OCI-M2 (cell line): Measurements from ENCODE around the gene SYCP2.
A peak's percentile ranks its signal among the peaks of the same experiment; 100 is the strongest.
"Not testable (repeated sequence)": the region's sequence is repeated elsewhere in the genome, so short reads cannot be mapped to it uniquely, and the experiment has no call there.

Source experiments
- DNase-seq: peaks from one replicate; lab custom pipeline; 2025; ENCODE audit not compliant: unreplicated experiment; lab: John Stamatoyannopoulos, UW

Gene SYCP2, protein sequence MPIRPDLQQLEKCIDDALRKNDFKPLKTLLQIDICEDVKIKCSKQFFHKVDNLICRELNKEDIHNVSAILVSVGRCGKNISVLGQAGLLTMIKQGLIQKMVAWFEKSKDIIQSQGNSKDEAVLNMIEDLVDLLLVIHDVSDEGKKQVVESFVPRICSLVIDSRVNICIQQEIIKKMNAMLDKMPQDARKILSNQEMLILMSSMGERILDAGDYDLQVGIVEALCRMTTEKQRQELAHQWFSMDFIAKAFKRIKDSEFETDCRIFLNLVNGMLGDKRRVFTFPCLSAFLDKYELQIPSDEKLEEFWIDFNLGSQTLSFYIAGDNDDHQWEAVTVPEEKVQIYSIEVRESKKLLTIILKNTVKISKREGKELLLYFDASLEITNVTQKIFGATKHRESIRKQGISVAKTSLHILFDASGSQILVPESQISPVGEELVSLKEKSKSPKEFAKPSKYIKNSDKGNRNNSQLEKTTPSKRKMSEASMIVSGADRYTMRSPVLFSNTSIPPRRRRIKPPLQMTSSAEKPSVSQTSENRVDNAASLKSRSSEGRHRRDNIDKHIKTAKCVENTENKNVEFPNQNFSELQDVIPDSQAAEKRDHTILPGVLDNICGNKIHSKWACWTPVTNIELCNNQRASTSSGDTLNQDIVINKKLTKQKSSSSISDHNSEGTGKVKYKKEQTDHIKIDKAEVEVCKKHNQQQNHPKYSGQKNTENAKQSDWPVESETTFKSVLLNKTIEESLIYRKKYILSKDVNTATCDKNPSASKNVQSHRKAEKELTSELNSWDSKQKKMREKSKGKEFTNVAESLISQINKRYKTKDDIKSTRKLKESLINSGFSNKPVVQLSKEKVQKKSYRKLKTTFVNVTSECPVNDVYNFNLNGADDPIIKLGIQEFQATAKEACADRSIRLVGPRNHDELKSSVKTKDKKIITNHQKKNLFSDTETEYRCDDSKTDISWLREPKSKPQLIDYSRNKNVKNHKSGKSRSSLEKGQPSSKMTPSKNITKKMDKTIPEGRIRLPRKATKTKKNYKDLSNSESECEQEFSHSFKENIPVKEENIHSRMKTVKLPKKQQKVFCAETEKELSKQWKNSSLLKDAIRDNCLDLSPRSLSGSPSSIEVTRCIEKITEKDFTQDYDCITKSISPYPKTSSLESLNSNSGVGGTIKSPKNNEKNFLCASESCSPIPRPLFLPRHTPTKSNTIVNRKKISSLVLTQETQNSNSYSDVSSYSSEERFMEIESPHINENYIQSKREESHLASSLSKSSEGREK (N-terminal part only)

DNA sequence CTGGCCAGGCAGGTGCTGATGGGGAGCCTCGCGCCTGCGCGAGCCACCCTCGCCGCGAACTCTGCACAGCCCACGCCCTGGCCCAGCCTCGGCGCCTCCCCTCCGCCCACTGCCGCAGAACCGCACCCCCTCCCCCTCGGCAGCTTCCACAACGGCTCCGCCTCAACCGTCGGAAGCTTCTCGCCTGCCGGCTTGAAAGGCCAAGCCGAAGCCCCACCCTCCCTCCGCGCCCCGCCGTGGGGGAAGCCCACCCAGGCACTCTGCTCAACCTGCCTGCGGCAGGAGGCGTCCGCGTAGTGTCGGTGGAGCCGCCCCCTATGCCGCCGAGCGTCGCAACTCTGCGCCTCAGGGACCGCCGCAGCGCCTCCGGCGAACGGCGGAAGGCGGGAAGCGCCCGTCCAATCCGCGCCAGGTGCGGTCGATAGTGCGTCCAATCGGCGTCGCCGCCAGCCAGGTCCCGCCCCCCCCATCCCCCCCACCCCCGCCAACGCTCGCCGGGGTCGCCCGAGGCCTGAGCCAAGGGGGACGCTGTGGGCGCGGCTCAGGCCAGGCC lies at the start of gene SYCP2:
Gene SYCP2 (minus strand): TSS at position 342 of the 553 bp plus-strand sequence. CDS start 11,224 bp downstream, outside the sequence.
- DNase-seq: peak; percentile 81

DNA sequence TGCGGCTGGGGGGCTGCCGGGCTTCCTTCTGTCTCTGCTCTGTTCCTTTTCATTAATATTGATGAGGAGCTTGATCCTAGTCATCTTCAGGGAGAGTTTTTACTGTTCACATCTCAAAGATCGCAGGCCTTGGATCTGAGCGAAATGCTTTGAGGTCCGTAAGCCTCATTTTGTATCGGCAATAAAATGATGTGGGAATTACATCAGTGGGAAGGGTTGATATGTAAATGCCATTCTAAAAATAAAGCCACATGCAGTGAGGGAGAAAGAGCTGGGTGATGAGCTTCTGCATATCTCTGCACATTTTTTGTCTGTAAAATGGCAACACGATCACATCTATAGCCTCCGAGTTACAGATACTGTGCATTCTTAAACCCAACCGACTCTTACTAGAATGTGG lies 49.6 kb upstream of the SYCP2 start:
- no peak for DNase-seq

DNA sequence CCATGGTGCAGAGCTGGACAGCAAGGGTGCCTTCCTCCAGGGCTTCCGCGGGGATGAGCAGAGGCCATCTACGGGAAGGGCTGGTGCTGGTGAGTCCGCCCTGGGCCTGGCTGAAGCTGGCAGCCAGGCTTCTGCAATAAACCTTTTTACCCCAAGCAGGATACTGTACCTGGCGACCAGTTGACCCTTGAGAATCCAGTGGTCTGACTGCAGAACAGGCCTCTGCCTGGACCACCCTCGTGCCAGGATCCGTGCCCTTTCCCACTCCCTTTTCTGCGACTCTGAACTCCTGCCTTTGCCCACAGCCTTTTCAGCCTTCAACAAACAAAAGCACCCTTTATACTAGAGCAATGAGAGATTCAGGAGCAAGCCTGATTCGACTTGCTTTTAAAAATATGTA lies 43.6 kb upstream of the SYCP2 start:
- no peak for DNase-seq

DNA sequence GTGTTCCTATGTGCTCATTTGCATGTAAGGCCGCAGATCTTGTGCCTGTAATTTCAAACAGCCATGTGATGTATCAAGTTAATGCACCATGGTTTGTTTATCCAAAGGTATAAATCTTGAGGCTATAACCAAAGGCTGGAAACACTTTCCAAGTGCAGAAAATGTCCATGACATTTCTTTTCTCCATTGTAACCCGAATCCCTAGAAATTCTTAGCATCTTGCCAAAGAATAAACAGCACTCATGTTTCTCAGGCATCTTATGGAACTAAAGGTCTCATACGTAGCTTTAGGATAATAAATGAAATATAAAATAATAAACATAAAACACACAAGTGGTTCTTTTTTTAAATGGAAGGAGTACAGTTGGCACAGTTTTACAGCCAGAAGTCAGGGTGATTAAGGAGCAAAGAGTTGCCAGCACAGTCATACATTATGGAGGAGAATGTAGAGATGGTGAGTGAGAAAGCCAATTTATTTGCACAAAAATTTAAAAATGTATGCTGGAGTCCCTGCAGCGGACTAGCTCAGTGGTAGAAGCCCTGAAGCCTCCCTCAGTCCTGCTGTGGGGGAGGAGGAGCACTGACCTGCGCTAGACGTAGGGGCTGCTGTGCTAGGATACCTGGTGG lies 42.8 kb upstream of the SYCP2 start:
- DNase-seq: no peak

DNA sequence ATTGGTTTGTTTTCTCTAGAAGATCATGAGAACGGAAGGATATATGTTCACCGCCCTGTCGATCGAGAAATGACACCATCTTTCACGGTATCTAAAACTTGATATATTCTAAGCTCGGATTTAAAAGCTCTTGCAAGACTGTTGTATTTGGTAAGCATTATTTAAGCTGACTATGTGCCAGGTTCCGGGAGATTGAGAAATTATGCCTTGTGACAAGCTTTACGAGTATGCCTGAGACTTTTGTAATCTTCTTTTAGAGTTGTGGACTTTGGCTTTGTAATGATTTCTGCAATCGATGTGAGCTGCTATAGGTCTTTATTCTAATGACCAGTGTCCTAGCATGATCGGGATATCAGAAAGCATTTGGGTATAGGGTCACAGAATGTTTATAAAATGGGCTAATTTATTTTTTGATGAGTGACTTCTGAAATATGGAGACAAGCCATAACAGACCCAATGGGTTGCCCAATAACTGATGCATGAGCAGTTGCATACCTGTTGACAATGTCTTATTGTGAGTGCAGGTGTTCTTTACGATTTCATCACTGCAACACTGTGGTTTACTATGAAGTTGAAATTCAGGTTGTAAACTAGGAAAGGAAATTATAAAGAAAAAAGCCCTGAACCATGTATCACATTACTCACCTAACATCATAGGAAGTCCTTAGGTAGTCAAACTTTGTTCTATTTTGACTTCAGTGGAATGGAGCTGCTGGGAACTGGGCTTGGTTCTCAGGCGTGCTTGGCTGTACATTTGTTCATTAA lies 38.8 kb upstream of the SYCP2 start:
- no peak for DNase-seq

DNA sequence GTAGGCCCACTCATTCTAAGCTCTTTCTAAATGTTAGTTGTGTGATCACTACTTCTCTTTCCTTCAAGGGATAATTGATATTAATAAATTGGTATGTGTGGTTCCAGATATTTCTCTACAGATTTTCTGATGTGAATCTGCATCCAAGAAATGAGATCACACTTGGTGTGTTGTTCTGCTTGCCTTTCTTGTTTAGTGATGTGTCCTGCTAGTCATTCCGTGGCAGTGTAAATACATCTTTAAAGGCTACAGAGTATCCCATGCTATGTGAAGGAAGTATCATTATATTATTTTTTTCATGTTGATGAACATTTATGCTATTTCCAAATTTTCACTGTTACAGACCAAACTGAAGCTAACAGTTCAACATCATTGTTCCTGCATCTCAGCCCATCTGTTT lies 38.0 kb upstream of the SYCP2 start:
- no peak for DNase-seq

DNA sequence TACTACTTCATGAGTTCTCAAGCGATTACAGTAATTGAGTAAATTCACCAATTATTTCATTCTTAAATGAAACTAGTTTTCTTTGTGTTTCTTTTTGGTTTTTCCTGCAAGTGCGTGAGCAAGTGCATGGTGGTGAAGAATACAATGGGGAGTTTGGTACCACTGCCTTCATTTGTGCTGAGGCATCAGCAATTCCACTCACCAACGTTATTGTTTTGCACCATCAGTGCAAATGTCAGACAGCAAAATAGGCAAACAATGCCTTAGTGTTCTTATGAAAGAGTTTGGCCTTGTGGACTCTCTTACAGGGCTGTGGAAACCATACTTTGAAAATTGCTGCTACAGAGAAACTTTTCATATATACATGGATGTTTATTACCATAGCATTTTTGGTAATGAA lies 33.0 kb upstream of the SYCP2 start:
- no peak for DNase-seq

DNA sequence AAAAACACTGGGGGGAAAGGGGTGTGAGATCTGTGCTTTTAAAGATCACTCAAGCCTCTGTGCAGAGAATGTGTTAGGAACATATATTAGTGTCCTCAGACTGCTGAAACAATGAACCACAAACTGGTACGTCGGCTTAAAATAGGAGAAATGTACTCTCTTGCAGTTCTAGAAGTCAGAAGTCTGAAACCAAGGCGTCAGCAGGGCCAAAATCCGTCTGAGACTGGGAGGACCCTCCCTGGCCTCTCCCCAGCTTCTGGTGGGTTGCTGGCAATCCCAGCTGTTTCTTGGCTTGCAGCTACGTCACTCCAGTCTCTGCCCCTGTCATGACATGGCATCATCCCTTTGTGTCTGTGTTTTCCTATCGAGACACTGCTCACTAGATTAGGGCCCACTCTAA lies 28.7 kb upstream of the SYCP2 start:
- DNase-seq: no peak

DNA sequence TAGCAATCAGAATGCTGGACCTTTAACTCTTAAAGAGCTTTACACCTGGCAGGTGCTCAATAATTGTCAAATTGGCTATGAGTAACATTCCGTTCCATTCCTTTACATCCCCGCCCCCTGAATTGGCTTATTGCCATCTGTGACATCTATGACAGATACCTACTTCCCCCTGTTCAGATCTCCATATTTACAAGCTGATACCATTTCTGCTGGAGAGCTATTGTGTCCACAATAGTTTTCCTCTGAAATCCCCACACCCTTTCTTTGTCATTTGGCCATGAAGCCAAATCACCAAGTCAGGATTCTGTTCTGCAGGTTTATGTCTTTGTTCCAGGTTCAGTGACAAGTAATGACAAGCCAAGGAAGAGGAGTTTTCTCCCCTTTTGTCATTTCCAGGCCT lies 28.0 kb upstream of the SYCP2 start:
- DNase-seq: no peak

DNA sequence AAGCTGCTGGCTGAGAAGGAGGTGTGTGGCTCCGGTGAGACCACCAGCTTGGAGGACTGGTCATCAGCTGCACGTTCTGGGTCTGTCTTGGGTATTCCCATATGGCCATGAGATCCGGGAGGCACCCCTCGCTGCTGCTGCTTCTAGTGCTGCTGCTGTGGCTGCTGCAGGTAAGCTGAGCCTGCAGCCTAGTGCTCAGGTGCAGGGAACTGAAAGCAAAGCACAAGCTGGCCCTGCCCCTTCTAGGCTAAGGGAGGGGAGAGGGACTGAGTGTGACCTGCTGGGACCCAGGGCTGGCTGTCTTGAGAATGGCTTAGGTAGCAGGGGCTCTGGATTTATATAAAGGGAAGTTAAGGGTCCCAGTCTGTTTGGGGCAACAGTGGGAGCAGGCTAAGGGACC lies 25.2 kb upstream of the SYCP2 start:
- DNase-seq: no peak

DNA sequence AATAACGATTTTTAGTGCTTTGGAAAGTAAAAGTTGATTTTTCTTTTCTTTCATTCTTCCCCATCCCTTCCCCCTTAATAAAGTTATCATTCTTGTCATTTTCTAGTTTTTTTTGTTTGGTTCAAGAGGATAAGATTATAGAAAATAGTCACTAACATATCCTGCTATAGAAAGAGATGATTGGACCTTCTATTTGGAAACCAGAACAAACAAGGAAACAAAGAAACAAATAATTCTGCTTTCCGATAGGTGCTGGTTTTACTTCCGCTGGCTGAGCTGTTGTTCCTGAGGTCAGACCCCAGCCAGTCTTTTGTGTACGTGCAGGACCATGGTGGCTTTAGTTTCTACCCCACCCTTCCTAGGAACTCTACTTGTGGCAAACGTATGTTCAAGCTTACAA lies 24.7 kb upstream of the SYCP2 start, which contains the start of gene CDH26:
Gene CDH26 (plus strand): TSS at position 301 of the 400 bp plus-strand sequence. CDS start 304 bp downstream, outside the sequence.
- no peak for DNase-seq

DNA sequence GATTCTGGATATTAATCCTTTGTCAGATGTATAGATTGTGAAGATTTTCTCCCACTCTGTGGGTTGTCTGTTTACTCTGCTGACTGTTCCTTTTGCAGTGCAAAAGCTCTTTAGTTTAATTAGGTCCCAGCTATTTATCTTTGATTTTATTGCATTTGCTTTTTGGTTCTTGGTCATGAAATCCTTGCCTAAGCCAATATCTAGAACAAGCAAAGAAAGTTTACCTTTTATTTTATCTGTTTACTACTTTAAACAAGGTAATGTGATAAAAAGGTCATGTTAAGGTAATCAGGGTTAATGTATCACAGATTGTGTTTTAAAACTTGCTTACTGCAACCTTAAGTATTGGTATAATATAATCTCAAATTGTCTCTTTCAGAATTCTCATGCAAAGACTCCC lies 24.1 kb upstream of the SYCP2 start:
- DNase-seq: not testable (repeated sequence)

DNA sequence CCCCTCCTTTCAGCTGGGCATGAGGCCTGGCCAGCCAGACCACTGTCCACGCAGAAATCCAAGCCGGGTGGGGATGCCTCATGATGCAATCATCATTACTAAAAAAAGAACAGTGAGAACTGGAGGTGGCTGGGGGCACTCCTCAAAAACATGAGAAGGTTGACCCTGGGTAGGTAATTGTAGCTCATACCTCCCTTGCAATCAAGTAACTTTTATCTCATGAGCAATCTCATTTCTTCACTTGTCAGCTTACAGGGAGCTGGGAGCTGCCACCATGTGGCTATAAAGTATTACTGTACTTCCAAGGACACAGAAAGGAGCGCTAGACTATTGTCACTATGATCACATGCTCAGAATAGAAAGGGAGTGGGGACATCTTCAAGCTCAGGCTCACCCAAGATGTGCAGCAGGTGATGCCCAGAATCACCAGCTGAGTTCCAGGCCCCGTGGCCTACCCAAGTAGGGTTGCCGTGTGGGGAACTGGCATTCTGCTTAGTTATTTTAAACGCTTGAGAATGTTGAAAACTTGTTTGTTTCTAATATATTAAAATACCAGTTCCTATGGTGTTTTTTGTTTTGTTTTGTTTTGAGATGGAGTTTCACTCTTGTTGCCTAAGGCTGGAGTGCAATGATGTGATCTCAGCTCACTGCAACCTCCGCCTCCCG lies 21.8 kb upstream of the SYCP2 start:
- no peak for DNase-seq

DNA sequence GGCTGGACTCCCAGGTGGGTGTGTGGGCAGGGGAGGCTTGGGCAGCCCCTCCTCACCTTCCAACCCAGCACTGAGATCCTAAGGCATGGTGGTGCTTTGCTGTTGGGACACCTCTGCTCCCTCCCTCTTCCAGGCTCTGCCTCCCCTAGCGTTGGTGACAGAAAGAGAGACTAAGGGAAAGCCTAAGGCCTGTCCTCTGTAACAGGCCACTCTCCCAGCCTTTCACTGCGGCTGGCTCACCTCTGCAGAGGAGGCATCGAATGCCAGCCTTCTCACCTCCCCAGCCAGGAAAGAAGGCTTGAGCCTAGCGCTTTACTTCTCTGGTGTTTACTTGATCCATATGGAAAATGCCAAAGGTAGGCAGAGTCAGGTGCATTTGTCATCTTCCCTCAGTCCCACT lies 21.3 kb upstream of the SYCP2 start:
- no peak for DNase-seq

DNA sequence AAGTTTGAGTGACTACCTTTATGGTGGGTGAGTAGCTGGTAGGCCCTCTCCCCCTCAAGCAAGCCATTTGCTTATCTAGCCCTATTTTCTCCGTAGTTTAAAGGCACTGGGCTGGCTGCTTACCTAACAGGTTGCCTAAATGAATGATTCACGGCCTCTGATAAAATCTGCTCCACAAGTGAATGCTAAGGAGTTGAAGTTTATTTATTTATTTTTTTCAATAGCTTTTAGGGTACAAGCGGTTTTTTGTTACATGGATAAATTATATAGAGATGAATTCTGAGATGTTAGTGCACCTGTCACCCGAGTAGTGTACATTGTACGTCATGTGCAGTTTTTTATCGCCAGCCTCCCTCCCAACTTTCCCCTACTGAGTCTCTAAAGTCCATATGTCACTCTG lies 16.5 kb upstream of the SYCP2 start:
- no peak for DNase-seq

DNA sequence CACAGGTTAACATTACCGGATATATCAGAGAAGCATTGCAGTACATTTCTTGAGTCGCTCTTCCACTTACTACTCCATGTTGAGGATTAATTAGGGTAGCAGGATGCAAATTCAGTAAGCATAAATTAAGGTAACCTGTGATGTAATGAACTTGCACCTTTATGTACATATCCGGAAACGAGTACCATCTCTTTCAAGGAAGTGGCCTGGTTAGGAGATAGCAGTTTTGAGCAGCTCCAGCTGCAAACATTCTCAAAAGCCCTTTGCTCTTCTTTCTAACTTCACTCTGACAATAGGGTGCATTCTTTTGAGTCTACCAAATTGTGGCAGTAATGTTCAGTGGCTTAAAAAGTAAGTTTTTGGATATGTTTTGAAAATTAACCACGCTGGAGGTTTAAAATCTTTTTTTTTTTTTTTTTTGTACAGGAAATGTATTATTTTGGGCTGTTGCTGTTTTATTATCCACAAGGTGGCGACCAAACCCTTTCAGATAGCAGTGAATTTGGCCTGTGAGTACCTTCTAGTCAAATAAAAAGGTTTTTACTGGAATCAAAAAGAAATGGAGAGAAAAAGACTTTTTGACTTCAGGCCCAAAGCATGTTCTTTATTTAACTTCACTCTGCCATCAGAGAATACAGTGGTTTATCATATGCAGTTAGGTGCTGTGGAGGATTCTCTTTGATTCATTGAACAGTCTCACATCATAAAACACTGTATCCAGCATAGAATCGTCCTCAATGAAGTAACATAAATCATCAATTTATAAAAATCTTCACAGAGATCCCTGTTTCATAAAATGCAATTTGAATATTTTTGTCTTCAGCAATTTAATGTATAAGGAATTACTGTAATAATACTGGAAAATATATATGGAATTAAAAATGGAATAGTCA lies 15.6 kb upstream of the SYCP2 start:
- no peak for DNase-seq

DNA sequence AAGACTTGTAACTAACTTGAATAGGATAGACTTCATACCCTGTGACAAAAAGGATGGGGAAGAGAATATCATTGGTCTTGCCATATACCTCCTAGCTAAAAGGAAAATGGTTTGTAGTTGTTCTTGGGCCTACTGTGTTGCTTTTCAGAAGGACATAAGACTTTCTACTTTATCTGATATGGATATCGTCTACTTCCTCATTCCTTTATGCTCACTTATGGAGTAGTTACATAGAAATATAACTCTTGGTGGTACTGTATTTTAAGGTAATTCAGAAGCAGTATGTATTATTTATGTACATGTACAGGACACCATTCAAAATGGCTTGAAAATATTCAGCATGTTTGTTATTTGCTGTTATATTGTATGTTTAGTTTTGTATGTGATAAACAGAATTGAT lies 14.8 kb upstream of the SYCP2 start:
- DNase-seq: no peak

DNA sequence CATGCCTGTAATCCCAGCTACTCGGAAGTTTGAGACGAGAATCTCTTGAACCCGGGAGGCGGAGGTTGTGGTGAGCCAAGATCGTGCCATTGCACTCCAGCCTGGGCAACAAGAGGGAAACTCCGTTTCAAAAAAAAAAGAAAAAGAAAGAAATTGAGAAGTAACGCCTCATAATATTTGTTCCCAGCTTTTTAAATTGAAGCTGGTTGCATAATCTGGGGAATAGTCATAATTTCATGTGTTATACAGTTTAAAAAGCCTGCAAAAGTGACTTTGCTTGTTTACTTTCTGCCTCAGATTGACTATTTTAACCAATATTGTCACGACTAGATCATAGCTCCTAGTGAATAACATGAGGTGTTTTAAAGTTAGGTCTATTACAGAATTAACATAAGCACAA lies 13.9 kb upstream of the SYCP2 start:
- DNase-seq: no peak
